HG02870 (cell line): Measurements from ENCODE around the gene PCCA.

Experiments
- ATAC-seq: cut with Tn5 transposase; IDR thresholded peaks from one replicate; pipeline ENCODE4 v1.9.1; 2021; ENCODE audit warnings: mild to moderate bottlenecking, moderate library complexity; ENCODE audit not compliant: unreplicated experiment

PCCA gene

GRCh38 chr13:100536643-100537180, 447.8 kb downstream of the PCCA start:
- ATAC-seq = no peak

GRCh38 chr13:100537486-100537885, 448.6 kb downstream of the PCCA start:
- ATAC-seq = no peak

GRCh38 chr13:100537951-100538462, 449.1 kb downstream of the PCCA start:
- ATAC-seq = no peak

- no peak for ATAC-seq
Measured at GRCh38 chr13:100540621-100541020, 451.7 kb downstream of the PCCA start.

GRCh38 chr13:100541897-100542825, 453.3 kb downstream of the PCCA start:
- ATAC-seq = peak; percentile 22

GRCh38 chr13:100542826-100543156, 453.9 kb downstream of the PCCA start:
- peak; percentile 92 for ATAC-seq

- ATAC-seq = no peak
Measured at GRCh38 chr13:100543872-100544602, 455.1 kb downstream of the PCCA start.

- no peak for ATAC-seq
Measured at GRCh38 chr13:100544866-100545683, 456.2 kb downstream of the PCCA start.

GRCh38 chr13:100545684-100546061, 456.8 kb downstream of the PCCA start:
- no peak for ATAC-seq

- no peak for ATAC-seq
Measured at GRCh38 chr13:100546713-100547405, 458.0 kb downstream of the PCCA start.

- no peak for ATAC-seq
Measured at GRCh38 chr13:100547791-100548201, 458.9 kb downstream of the PCCA start.

GRCh38 chr13:100549316-100549715, 460.4 kb downstream of the PCCA start:
- ATAC-seq = no peak

GRCh38 chr13:100552755-100553154, 463.9 kb downstream of the PCCA start:
- no peak for ATAC-seq

- no peak for ATAC-seq
Measured at GRCh38 chr13:100559886-100560285, 471.0 kb downstream of the PCCA start.

- no peak for ATAC-seq
Measured at GRCh38 chr13:100560498-100561157, 471.7 kb downstream of the PCCA start.

GRCh38 chr13:100561158-100561499, 472.2 kb downstream of the PCCA start:
- no peak for ATAC-seq

GRCh38 chr13:100561599-100562204, 472.8 kb downstream of the PCCA start:
- no peak for ATAC-seq

GRCh38 chr13:100563779-100564178, 474.9 kb downstream of the PCCA start:
- ATAC-seq = no peak

GRCh38 chr13:100564444-100565223, 475.7 kb downstream of the PCCA start:
- no peak for ATAC-seq
